Heart right ventricle (tissue), 16 donors: ENCODE data around the gene APMAP. TPM values are rescaled to one million over a fixed set of nuclear protein-coding genes. Genes with fewer than 3 reads are reported as not detected.
"Not testable (repeated sequence)": the region's sequence is repeated elsewhere in the genome, so short reads cannot be mapped to it uniquely, and the experiment has no call there.

Experiments
- ATAC-seq, 8 donors: fragments of 200-7000 bp; cut with Tn5 transposase; one replicate each; pipeline ENCODE4 v1.9.1; 2020; ENCODE audit warnings: mild to moderate bottlenecking in 8 of 8, moderate library complexity in 8 of 8, moderate number of reproducible peaks in 1 of 8
- DNase-seq, 2 donors: peaks; one replicate each; pipeline ENCODE4 v3.0.0-alpha.2; 2020
- H3K27ac ChIP-seq, 10 donors: fragments of 200-600 bp; sonication (generic) in 2 of 10; one replicate each; pipeline versions ENCODE4 v1.5.0 to v1.8.0; 2020 to 2022; ENCODE audit warnings: mild to moderate bottlenecking in 3 of 10
- H3K27me3 ChIP-seq, 7 donors: fragments of 200-600 bp; one replicate each; pipeline ENCODE4 v1.8.0; 2021 to 2022; ENCODE audit warnings: mild to moderate bottlenecking in 2 of 7
- H3K36me3 ChIP-seq, 9 donors: fragments of 200-600 bp; sonication (generic) in 1 of 9; one replicate each; pipeline versions ENCODE4 v1.5.0 to v1.8.0; 2020 to 2022; ENCODE audit warnings: mild to moderate bottlenecking in 2 of 9
- H3K4me1 ChIP-seq, 9 donors: fragments of 200-600 bp; sonication (generic) in 1 of 9; one replicate each; pipeline versions ENCODE4 v1.5.0 to v1.8.0; 2020 to 2022; ENCODE audit warnings: mild to moderate bottlenecking in 4 of 9
- H3K4me3 ChIP-seq, 10 donors: fragments of 200-600 bp; sonication (generic) in 2 of 10; one replicate each; pipeline versions ENCODE4 v1.5.0 to v1.8.0; 2020 to 2022; ENCODE audit warnings: mild to moderate bottlenecking in 7 of 10, moderate library complexity in 2 of 10
- H3K9me3 ChIP-seq, 11 donors: fragments of 200-600 bp in 10 of 11; sonication (generic) in 2 of 11; one replicate each; pipeline versions ENCODE4 v1.5.0 to v1.8.0; 2013 to 2022; ENCODE audit warnings: mild to moderate bottlenecking in 2 of 11, control low read depth in 1 of 11, moderate library complexity in 1 of 11
- CTCF ChIP-seq, 9 donors: fragments of 200-600 bp; sonication (generic) in 2 of 9; IDR thresholded peaks; one replicate each; pipeline versions ENCODE4 v1.5.0 to v1.8.0; 2021 to 2022; ENCODE audit warnings: antibody characterized with exemption in 9 of 9, mild to moderate bottlenecking in 5 of 9, moderate library complexity in 1 of 9
- WGBS, 2 donors: extraction: QIAGEN DNeasy Blood & Tissue Kit; methylation state at CpG; one replicate each; pipeline ENCODE4 v1.1.7; 2013; ENCODE audit warnings: inconsistent platforms in 1 of 2; 5-methylcytosine and 5-hydroxymethylcytosine counted together
- intact Hi-C, 10 donors: fragments of 100-400 bp; cut with DNase I; formaldehyde crosslinking; loops; one replicate each; pipeline versions ENCODE4 v1.11.1 to v1.14.2; 2022
- polyA plus RNA-seq, 2 donors: library from polyadenylated mRNA; stranded (reverse); fragments of 200-250 nt; gene quantifications; one replicate each; pipeline ENCODE4 v1.2.3, GENCODE V29; 2013
- total RNA-seq, 10 donors: library from RNA; stranded (reverse); fragmentation: NEBNext Ultra II Directional in 3 of 10; extraction: Animal tissue kit (Norgen Biotek cat#: 25700) in 3 of 10; gene quantifications; one replicate each; pipeline versions ENCODE4 v1.2.1 to v1.2.4, GENCODE V29; 2021 to 2023
- donor health status: Arrhythmogenic right ventricular cardiomyopathy.
- donor health status: ischemic (EF 13 %, LVEDD 7.1; RV severe dilation, severe dysfunction).
- donor health status: healthy with polysubstance abuse.
- donor health status: DM: no; HTN: yes; CAD: no.
- donor health status: DM: no; HTN: no; CAD: no.
- donor health status: ischemic (EF 25% LVEDD 6.9; RV normal size, moderate dysfunction).
- donor health status: ischemic (EF 25% LVEDD 5.7; RV mildly dilated, moderate dysfunction).
- donor health status: healthy.
- donor health status: DM: yes; HTN: yes; CAD: no.
- donor health status: Ischemic cardiomyopathy.
- donor health status: ischemic (EF 35%, LVEDD 5.7; RV mildly dilated, moderate dysfunction).
- donor health status: nonischemic (EF 11% LVEDD 7.7; RV severe dilation, severe dysfunction).
- donor health status: DM: yes; HTN: yes; CAD: no.
- donor health status: PGD.
- donor health status: ischemic (EF 29% LVEDD 5.4; RV normal size, mild dysfunction).
- donor health status: nonischemic (EF 23%, LVEDD 6.1; RV moderate dilation, normal function).

APMAP gene
- total and polyA plus RNA-seq, 12 donors: 15.3 to 48.5 (median 33.1) TPM

GRCh38 chr20:24929867-24930723, 62.5 kb downstream of the APMAP start:
- DNase-seq, H3K36me3 ChIP-seq, intact Hi-C loops, H3K9me3 ChIP-seq, H3K27me3 ChIP-seq, H3K4me3 ChIP-seq, H3K27ac ChIP-seq, ATAC-seq: not testable (repeated sequence)
- H3K4me1 ChIP-seq: peaks cover 0 to 21% (median 0%) of the 10 kb centered on the region in 9 donors
- peak in 1 of 9 donors; percentile 4 for TF ChIP-seq CTCF (IDR thresholded peaks at IDR 0.05)
- WGBS, 2 donors: 69 to 70% methylated on average over 13 of the region's 13 CpGs

DNA sequence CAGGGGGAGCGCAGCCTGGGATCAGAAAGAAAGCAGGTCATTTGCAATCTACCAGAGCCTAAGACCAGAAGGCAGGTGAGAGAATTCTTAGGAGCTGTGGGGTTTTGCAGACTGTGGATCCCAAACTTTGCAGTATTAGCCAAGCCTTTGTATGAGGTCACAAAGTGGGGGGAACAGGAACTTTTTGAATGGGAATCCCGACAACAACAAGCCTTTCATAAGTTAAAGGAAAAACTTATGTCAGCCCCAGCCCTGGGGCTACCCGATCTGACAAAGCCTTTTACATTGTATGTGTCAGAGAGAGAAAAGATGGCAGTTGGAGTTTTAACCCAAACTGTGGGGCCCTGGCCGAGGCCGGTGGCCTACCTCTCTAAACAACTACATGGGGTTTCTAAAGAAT, 63.3 kb downstream of the APMAP start:
- intact Hi-C loops, H3K27me3 ChIP-seq, ATAC-seq, H3K4me3 ChIP-seq, DNase-seq, H3K9me3 ChIP-seq, H3K27ac ChIP-seq, H3K36me3 ChIP-seq: not testable (repeated sequence)
- H3K4me1 ChIP-seq: peaks cover 0 to 21% (median 0%) of the 10 kb centered on the region in 9 donors
- whole genome bisulfite sequencing, 2 donors: 82 to 88% methylated on average over 5 of the region's 5 CpGs

DNA sequence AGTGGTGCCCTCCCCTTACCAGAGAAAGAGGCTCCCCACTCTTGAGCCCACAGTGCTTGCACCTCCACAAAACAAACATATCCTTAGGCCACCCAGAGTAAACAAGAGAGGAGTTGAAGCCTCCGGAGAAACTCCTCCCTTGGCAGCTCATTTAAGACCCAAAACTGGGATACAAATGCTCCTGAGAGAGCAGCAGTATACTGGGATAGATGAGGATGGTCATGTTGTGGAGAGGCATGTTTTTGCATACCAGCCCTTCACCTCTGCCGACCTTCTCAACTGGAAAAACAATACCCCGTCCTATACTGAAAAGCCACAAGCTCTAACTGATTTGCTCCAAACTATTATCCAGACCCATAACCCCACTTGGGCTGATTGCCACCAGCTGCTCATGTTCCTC, 71.8 kb downstream of the APMAP start:
- DNase-seq, H3K9me3 ChIP-seq, H3K27me3 ChIP-seq, H3K36me3 ChIP-seq, H3K4me3 ChIP-seq, intact Hi-C loops, ATAC-seq, H3K27ac ChIP-seq: not testable (repeated sequence)
- 64 to 88% methylated on average over 3 of the region's 3 CpGs for WGBS, 2 donors
- peaks cover 0 to 12% (median 7%) of the 10 kb centered on the region in 9 donors for H3K4me1 ChIP-seq

GRCh38 chr20:24919665-24920064, 72.9 kb downstream of the APMAP start:
- H3K4me3 ChIP-seq, ATAC-seq, H3K36me3 ChIP-seq, DNase-seq, H3K9me3 ChIP-seq, H3K27me3 ChIP-seq, H3K27ac ChIP-seq: not testable (repeated sequence)
- 86 to 87% methylated on average over 15 of the region's 15 CpGs for WGBS, 2 donors
- intact Hi-C loops: loop anchor here in 8 of 10 donors (2.0 to 10.0 kb wide), 10 partner anchors 612 to 985 kb away; no protein-coding TSS in a partner anchor
- H3K4me1 ChIP-seq: peaks cover 0 to 12% (median 7%) of the 10 kb centered on the region in 9 donors

GRCh38 chr20:24918579-24919566, 73.7 kb downstream of the APMAP start:
- H3K9me3 ChIP-seq: no peaks in the 10 kb centered on the region
- ATAC-seq: peak in 1 of 8 donors; percentile 48
- TF ChIP-seq CTCF (IDR thresholded peaks at IDR 0.05): peak in 1 of 9 donors; percentile 5
- peaks cover 0 to 7% (median 5%) of the 10 kb centered on the region in 7 donors for H3K27me3 ChIP-seq
- peak overlapping the region in 1 of 10 donors; percentile 14 for H3K27ac ChIP-seq
- H3K36me3 ChIP-seq: no peaks in the 10 kb centered on the region
- H3K4me3 ChIP-seq: no peak overlapping the region
- intact Hi-C loops: loop anchor here in 8 of 10 donors (2.0 to 10.0 kb wide), 10 partner anchors 612 to 984 kb away; no protein-coding TSS in a partner anchor
- H3K4me1 ChIP-seq: peaks cover 0 to 12% (median 7%) of the 10 kb centered on the region in 9 donors
- no peak for DNase-seq
- WGBS, 2 donors: 57 to 58% methylated on average over 17 of the region's 17 CpGs
